Measurements from ENCODE around the gene EIF4G3.

GRCh38 chr1:21077085-21077484 lies 99.6 kb downstream of the EIF4G3 start:
- TF ChIP-seq CTCF (IDR thresholded peaks at IDR 0.05; ENCODE audit: control extremely low read depth in 1 of 3, insufficient read depth in 1 of 3, low read depth in 1 of 3, low read length in 3 of 3) (no peak), CEBPB (IDR thresholded peaks at IDR 0.05; ENCODE audit: low read depth, low read length) (no peak), SIX5 (IDR thresholded peaks at IDR 0.05; ENCODE audit: low read depth, low read length) (no peak), ATF2 (IDR thresholded peaks at IDR 0.05; ENCODE audit: low read length) (no peak), SUZ12 (IDR thresholded peaks at IDR 0.05; ENCODE audit: low read length) (no peak), TAF1 (IDR thresholded peaks at IDR 0.05; ENCODE audit: low read depth, low read length) (no peak), POLR2A (IDR thresholded peaks at IDR 0.05; ENCODE audit: control extremely low read depth in 1 of 2, low read depth in 2 of 2, low read length in 2 of 2) (no peak), HDAC6 (IDR thresholded peaks at IDR 0.05; ENCODE audit: low read depth, low read length) (no peak), POLR2AphosphoS5 (IDR thresholded peaks at IDR 0.05; ENCODE audit: low read depth, low read length) (no peak), YY1 (IDR thresholded peaks at IDR 0.05; ENCODE audit: low read depth, low read length) (no peak), CREB1 (IDR thresholded peaks at IDR 0.05) (no peak), ATF3 (IDR thresholded peaks at IDR 0.05; ENCODE audit: insufficient read depth, low read depth, low read length) (no peak)
